ENCODE data around the gene NRIP1.

- TF ChIP-seq CTCF (optimal IDR thresholded peaks at IDR 0.05 in 1 of 3, IDR thresholded peaks at IDR 0.05 in 1 of 3, conservative IDR thresholded peaks at IDR 0.05 in 1 of 3; ENCODE audit: extremely low read depth in 1 of 3, insufficient read depth in 2 of 3, low read length in 3 of 3) (no peak), EZH2 (IDR thresholded peaks at IDR 0.05; ENCODE audit: low read length) (no peak)
These were observed 121.9 kb downstream of the NRIP1 start for GRCh38 chr21:14942801-14943490.
